ENCODE data around the gene NCOR2. TPM values are rescaled to one million over a fixed set of nuclear protein-coding genes. Genes with fewer than 3 reads are reported as not detected.

Gene NCOR2
- total and polyA plus RNA-seq, 2 of the 8 experiments (the other 6 are each of a cell fraction or from before 2014, with no cell fraction given): 14.8 to 275 TPM

DNA sequence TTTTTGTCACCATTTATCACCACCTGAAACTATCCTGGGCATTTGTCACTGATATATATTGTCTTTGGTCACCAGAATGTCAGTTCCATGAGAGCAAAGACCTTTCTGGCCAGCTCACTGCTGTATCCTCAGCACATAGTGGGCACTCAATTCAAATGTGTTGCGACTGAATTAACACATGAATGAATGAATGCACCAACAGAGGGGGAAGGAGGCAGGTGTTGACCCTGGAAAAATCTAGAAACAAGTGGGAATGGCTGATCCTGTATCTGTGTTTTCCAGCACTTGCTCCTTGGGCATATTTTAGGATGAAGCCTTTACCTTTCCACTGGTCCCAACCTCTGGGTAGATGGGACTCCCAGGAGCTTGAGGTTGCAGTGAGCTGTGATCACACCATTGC lies 3.4 kb upstream of the NCOR2 start:
- H3K9ac ChIP-seq (replicated peaks in 1 of 4; ENCODE audit: extremely low read depth in 1 of 4, low read depth in 3 of 4, low read length in 3 of 4): no peak overlapping the region
- no peak overlapping the region for H2BK15ac ChIP-seq (ENCODE audit: low read length)
- H3K79me2 ChIP-seq (ENCODE audit: control insufficient read depth in 1 of 2, insufficient read depth in 2 of 2, low read length in 2 of 2): peaks cover 0 to 10% of the 10 kb centered on the region in 2 experiments; a peak in 3 of 4 replicates
- peak overlapping the region; percentile 36 to 61; a peak in 3 of 4 replicates for H3K4me2 ChIP-seq (ENCODE audit: insufficient read depth in 1 of 2, low read depth in 2 of 2, low read length in 2 of 2)
- peak overlapping the region; percentile 38; the same call in 1 of the 2 replicates for H3K18ac ChIP-seq (ENCODE audit: extremely low read depth, low read length)
- no peaks in the 10 kb centered on the region for H3K9me3 ChIP-seq (ENCODE audit: insufficient read depth in 2 of 2, low read depth in 1 of 2, low read length in 1 of 2)
- peaks cover 9% of the 10 kb centered on the region; the same call in 1 of the 2 replicates for H3K23me2 ChIP-seq (ENCODE audit: low read depth, low read length)
- no peak overlapping the region for H2AFZ ChIP-seq (ENCODE audit: low read length)
- FAIRE-seq (no peak), DNase-seq (ENCODE audit: low read depth in 1 of 2, low spot score in 2 of 2) (no peak)
- peak overlapping the region; percentile 91; the same call in 1 of the 2 replicates for H2BK5ac ChIP-seq (ENCODE audit: low read depth, low read length)
- peak overlapping the region; percentile 13; the same call in 1 of the 2 replicates for H2BK12ac ChIP-seq (ENCODE audit: low read depth, low read length)
- peaks cover 12 to 25% (median 15%) of the 10 kb centered on the region in 4 experiments for H3K4me1 ChIP-seq (replicated peaks in 1 of 4; ENCODE audit: control insufficient read depth in 3 of 4, insufficient read depth in 4 of 4, low read length in 3 of 4)
- H3K27me3 ChIP-seq (replicated peaks in 1 of 4; ENCODE audit: control insufficient read depth in 3 of 4, extremely low read depth in 1 of 4, insufficient read depth in 3 of 4, low read length in 3 of 4): no peaks in the 10 kb centered on the region
- 10% methylated on average over 1 of the region's 1 CpG; no CpG with 5 or more reads in 1 of the 2 experiments for WGBS, 2 experiments (ENCODE audit: extremely low coverage in 1 of 2, insufficient coverage in 1 of 2, insufficient read length in 1 of 2, insufficient replicate concordance in 2 of 2, low coverage in 1 of 2, low lambda C conversion rate in 2 of 2, missing lambda C conversion rate in 1 of 2)
- no peak overlapping the region for H3K4ac ChIP-seq (replicated peaks; ENCODE audit: insufficient read length, low read depth, low read length)
- no peaks in the 10 kb centered on the region for H3K36me3 ChIP-seq (ENCODE audit: control insufficient read depth in 2 of 4, insufficient read depth in 4 of 4, low read length in 3 of 4)
- H4K5ac ChIP-seq (ENCODE audit: insufficient read length, low read depth, low read length): peak overlapping the region; percentile 2
- peaks cover 0 to under 1% of the 10 kb centered on the region in 2 experiments for H4K20me1 ChIP-seq (replicated peaks in 1 of 2; ENCODE audit: control insufficient read depth in 1 of 2, insufficient read depth in 2 of 2, low read length in 2 of 2)
- no peak overlapping the region for H3K27ac ChIP-seq (ENCODE audit: low read depth, low read length)
- TF ChIP-seq CEBPB (IDR thresholded peaks at IDR 0.05; ENCODE audit: low read depth, low read length) (no peak), MAFK (IDR thresholded peaks at IDR 0.05; ENCODE audit: low read depth, low read length) (no peak)
- TF ChIP-seq, protein P1, sequence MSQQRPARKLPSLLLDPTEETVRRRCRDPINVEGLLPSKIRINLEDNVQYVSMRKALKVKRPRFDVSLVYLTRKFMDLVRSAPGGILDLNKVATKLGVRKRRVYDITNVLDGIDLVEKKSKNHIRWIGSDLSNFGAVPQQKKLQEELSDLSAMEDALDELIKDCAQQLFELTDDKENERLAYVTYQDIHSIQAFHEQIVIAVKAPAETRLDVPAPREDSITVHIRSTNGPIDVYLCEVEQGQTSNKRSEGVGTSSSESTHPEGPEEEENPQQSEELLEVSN (IDR thresholded peaks at IDR 0.05): peak; percentile 14; the same call in 1 of the 2 replicates
- POLR2A ChIA-PET (ENCODE audit: partially characterized antibody): interaction anchor here (1.3 to 1.9 kb wide), 2 partner anchors 84 to 92 kb away, joined by 3 to 4 read pairs; no protein-coding TSS in a partner anchor
- no peak overlapping the region for H4K8ac ChIP-seq (ENCODE audit: extremely low read depth, insufficient read depth, low read length)
- H4K91ac ChIP-seq (replicated peaks; ENCODE audit: insufficient read length, low read length): peak overlapping the region; percentile 4
- peak overlapping the region; percentile 17 for H2BK120ac ChIP-seq (replicated peaks; ENCODE audit: low read depth, low read length)
- peaks cover under 1% of the 10 kb centered on the region; the same call in 1 of the 2 replicates for H3K79me1 ChIP-seq (ENCODE audit: low read depth, low read length)
- no peak overlapping the region for H3K23ac ChIP-seq (ENCODE audit: insufficient read length)
- H3K4me3 ChIP-seq (ENCODE audit: extremely low read depth in 1 of 4, insufficient read depth in 2 of 4, low read depth in 3 of 4, low read length in 4 of 4): no peak overlapping the region
- no peak overlapping the region for H3K56ac ChIP-seq (replicated peaks; ENCODE audit: insufficient read length, low read depth, low read length)
- no peak overlapping the region for H2AK5ac ChIP-seq (ENCODE audit: low read depth, low read length)
- CTCF ChIA-PET (ENCODE audit: partially characterized antibody): interaction anchor here (0.9 to 2.9 kb wide), 9 partner anchors 9 to 201 kb away, joined by 3 to 18 read pairs (median 3); no protein-coding TSS in a partner anchor
- no peak overlapping the region for H3K14ac ChIP-seq (ENCODE audit: insufficient read length)
- peak overlapping the region; percentile 40; the same call in 1 of the 2 replicates for H2BK20ac ChIP-seq (ENCODE audit: low read length)

Data from H1 (cell line).